Skin epidermis (tissue), 12 donors: ENCODE results near the gene MBD3L4.

ENCODE experiments used
- H3K27ac ChIP-seq, 21 experiments: fragments of 200-600 bp; sonication (generic) in 11 of 21; one replicate each; pipeline ENCODE4 v1.5.0; 2020; ENCODE audit warnings: mild to moderate bottlenecking in 3 of 21, inconsistent platforms in 2 of 21, moderate library complexity in 2 of 21
- H3K4me3 ChIP-seq, 7 experiments: fragments of 200-600 bp; sonication (generic) in 2 of 7; one replicate each; pipeline ENCODE4 v1.5.0; 2020; ENCODE audit warnings: inconsistent platforms in 2 of 7, mild to moderate bottlenecking in 2 of 7, moderate library complexity in 1 of 7

The MBD3L4 gene

DNA sequence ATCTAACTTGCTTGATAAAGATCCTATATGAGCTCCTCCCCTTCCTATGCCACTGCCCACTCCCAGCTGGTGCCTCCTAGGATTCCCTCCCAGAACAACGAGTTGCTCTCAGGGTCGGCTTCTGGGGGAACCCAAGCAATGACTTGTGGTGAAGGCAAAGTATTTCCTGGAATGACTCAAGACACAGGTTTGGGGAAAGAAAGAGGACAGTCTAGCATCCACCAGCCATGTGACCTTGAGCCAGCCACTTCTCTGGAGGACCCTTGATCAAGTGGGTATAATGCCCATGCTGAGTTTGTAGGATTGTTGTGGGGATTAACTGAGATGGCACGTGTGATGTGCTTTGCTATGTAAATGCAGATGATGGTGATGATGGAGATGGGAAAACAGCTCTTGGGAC, 51.7 kb downstream of the MBD3L4 start:
- Histone ChIP-seq H3K27ac (no peak overlapping the region), H3K4me3 (no peak overlapping the region)

GRCh38 chr19:6987850-6988249, 52.1 kb downstream of the MBD3L4 start:
- H3K4me3 ChIP-seq, result no peak overlapping the region
- H3K27ac ChIP-seq, result no peak overlapping the region
